MCF 10A (cell line): ENCODE measurements around the gene RAB3IP. TPM values are rescaled to one million over a fixed set of nuclear protein-coding genes. Genes with fewer than 3 reads are reported as not detected.

Experiments
- BruUV-seq: library from RNA; stranded (reverse); fragments of 400-500 nt; replicated peaks from 2 replicates; lab custom pipeline; 2021; lab: Mats Ljungman, UMichigan
- CTCF ChIA-PET: fragments of 300-600 bp; sonication (Branson Sonifier 250); formaldehyde crosslinking; extraction: SDS; loops from one replicate; lab custom pipeline; 2021; ENCODE audit warnings: antibody characterized with exemption, inconsistent platforms; lab: Yijun Ruan, JAX
- POLR2A ChIA-PET: fragments of 300-600, 350-650 bp; sonication (Branson Sonifier 250); formaldehyde crosslinking; extraction: SDS; loops from one replicate; lab custom pipeline; 2020; ENCODE audit warnings: antibody characterized with exemption, inconsistent platforms; lab: Yijun Ruan, JAX
- DNase-seq: peaks from one replicate; pipeline ENCODE4 v3.0.0-alpha.2; 2018; ENCODE audit not compliant: unreplicated experiment
- H3K27ac Mint-ChIP-seq: one replicate; pipeline ENCODE4 v1.8.0; 2022; ENCODE audit warnings: mild to moderate bottlenecking, low read depth, mixed read lengths; ENCODE audit not compliant: unreplicated experiment
- H3K27me3 Mint-ChIP-seq: one replicate; pipeline ENCODE4 v1.8.0; 2022; ENCODE audit warnings: mixed read lengths; ENCODE audit not compliant: insufficient read depth, unreplicated experiment
- H3K36me3 Mint-ChIP-seq: one replicate; pipeline ENCODE4 v1.8.0; 2022; ENCODE audit warnings: mild to moderate bottlenecking, moderate library complexity, mixed read lengths; ENCODE audit not compliant: insufficient read depth, unreplicated experiment
- H3K4me1 Mint-ChIP-seq: one replicate; pipeline ENCODE4 v1.8.0; 2022; ENCODE audit warnings: mixed read lengths; ENCODE audit not compliant: insufficient read depth, unreplicated experiment
- H3K4me3 Mint-ChIP-seq: one replicate; pipeline ENCODE4 v1.8.0; 2022; ENCODE audit warnings: mild to moderate bottlenecking, moderate library complexity, mixed read lengths; ENCODE audit not compliant: unreplicated experiment
- H3K9me3 Mint-ChIP-seq: one replicate; pipeline ENCODE4 v1.8.0; 2022; ENCODE audit warnings: mixed read lengths; ENCODE audit not compliant: unreplicated experiment
- CTCF ChIP-seq: fragments of 200-600 bp; IDR thresholded peaks from one replicate; pipeline ENCODE4 v1.8.0; 2022; ENCODE audit warnings: antibody characterized with exemption, mild to moderate bottlenecking; ENCODE audit not compliant: unreplicated experiment
- intact Hi-C: fragments of 100-400 bp; cut with micrococcal nuclease; formaldehyde crosslinking; loops from 2 replicates; pipeline ENCODE4 v1.14.1; 2022
- total RNA-seq: library from RNA; stranded (reverse); gene quantifications from 2 replicates; pipeline ENCODE4 v1.2.3, GENCODE V29; 2022

Gene RAB3IP
- total RNA-seq, 1 experiment from 2014 or later, result 31.5 TPM

DNA sequence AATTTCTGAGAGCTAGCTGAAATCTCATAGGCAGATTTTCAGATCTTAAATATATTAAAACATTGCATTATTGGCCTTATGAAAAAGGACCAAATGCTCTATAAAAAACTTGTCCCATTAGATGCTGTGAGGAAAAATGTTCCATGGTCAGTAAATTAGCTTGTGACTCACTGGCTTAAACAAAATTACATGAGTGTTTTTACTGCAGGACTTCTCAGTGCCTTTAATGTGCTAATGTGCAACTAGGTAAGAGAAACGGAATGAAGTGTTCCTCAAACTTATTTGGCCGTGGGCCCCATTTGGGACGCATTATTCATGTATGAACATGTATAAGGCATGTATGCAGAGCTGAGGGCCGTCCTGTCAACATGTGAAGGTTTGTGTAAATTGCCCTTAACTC is 128.0 kb downstream of the RAB3IP start:
- DNase-seq, result no peak
- Mint-ChIP-seq H3K4me1 (no peaks in the 10 kb centered on the region), H3K36me3 (no peaks in the 10 kb centered on the region), H3K27me3 (no peaks in the 10 kb centered on the region), H3K27ac (no peak overlapping the region), H3K9me3 (no peaks in the 10 kb centered on the region), H3K4me3 (no peak overlapping the region)
- BruUV-seq, result no TSS peak
- ChIA-PET CTCF (interaction anchor here (0.5 to 0.7 kb wide), 2 partner anchors 197 to 1062 kb away, joined by 3 read pairs; no protein-coding TSS in a partner anchor), POLR2A (interaction anchor here (0.8 kb wide), 1 partner anchor 576 kb away, joined by 3 read pairs; no protein-coding TSS in a partner anchor)
- no peak for TF ChIP-seq CTCF
- intact Hi-C loops, result no loop called here

DNA sequence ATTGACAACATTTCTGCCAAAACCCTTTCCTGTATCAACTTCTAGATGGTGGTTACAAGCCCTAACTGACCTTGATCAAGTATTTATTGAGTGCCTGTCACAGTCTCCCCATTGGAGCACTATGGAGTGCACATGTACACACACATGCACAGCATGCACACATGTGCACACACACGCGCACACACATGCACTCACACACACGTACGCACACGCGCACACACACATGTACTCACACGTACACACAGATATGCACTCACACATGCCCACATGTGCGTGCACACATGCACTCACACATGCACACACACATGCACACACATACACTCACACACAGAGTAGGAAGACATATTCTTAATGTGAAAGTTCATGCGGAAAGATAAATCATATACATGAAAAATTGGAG is 130.0 kb downstream of the RAB3IP start:
- Mint-ChIP-seq H3K27me3 (no peaks in the 10 kb centered on the region), H3K4me3 (no peak overlapping the region), H3K9me3 (no peaks in the 10 kb centered on the region), H3K27ac (no peak overlapping the region), H3K4me1 (peaks cover 8% of the 10 kb centered on the region), H3K36me3 (no peaks in the 10 kb centered on the region)
- POLR2A ChIA-PET, result no interaction called here
- TF ChIP-seq CTCF, result no peak
- DNase-seq, result no peak
- no TSS peak for BruUV-seq
- CTCF ChIA-PET, result interaction anchor here (0.5 to 1.6 kb wide), 3 partner anchors 11 to 856 kb away, joined by 3 to 11 read pairs (median 3); no protein-coding TSS in a partner anchor
- intact Hi-C loops, result no loop called here

- H3K9me3 Mint-ChIP-seq, result no peaks in the 10 kb centered on the region
- POLR2A ChIA-PET, result interaction anchor here (0.7 kb wide), 1 partner anchor 50 kb away, joined by 4 read pairs; no protein-coding TSS in a partner anchor
- TF ChIP-seq CTCF, result no peak
These were observed 134.1 kb downstream of the RAB3IP start for GRCh38 chr12:69872804-69873203.

More at GRCh38 chr12:69872804-69873203, 134.1 kb downstream of the RAB3IP start:
- Mint-ChIP-seq H3K4me1 (peaks cover 8% of the 10 kb centered on the region), H3K36me3 (no peaks in the 10 kb centered on the region), H3K27ac (peak overlapping the region; percentile 61), H3K4me3 (no peak overlapping the region), H3K27me3 (no peaks in the 10 kb centered on the region)
- peak; percentile 48 for DNase-seq
- intact Hi-C loops, result no loop called here
- BruUV-seq, result no TSS peak
- CTCF ChIA-PET, result interaction anchor here (0.6 to 1.8 kb wide), 5 partner anchors 9 to 886 kb away, joined by 3 read pairs; no protein-coding TSS in a partner anchor

Other genes starting within 250 kb of the RAB3IP start
- gene CCT2, start 153.4 kb upstream of the RAB3IP start, total RNA-seq, result 161 and 212 TPM in 2 replicates
- not detected in 2 replicates for gene LRRC10, start 128.0 kb upstream of the RAB3IP start, total RNA-seq
- 0.56 TPM in 1 of 2 replicates, not detected in the other for gene BEST3, start 39.6 kb upstream of the RAB3IP start, total RNA-seq
- not detected in 2 replicates for gene MYRFL, start 86.4 kb downstream of the RAB3IP start, total RNA-seq